Uterus (tissue), 4 donors: ENCODE measurements around the gene ABHD6. TPM values are rescaled to one million over a fixed set of nuclear protein-coding genes. Genes with fewer than 3 reads are reported as not detected.

ENCODE experiments used
- DNase-seq, 2 donors: peaks; one replicate each; pipeline ENCODE4 v3.0.0-alpha.2; 2019 to 2020
- H3K27ac ChIP-seq, 2 donors: fragments of 200-600 bp; sonication (generic); 1 replicate in 1 of 2; 2 replicates in 1 of 2; pipeline ENCODE4 v1.5.1; 2016 to 2018
- H3K27me3 ChIP-seq, 2 donors: fragments of 200-600 bp; sonication (generic); one replicate each; pipeline ENCODE4 v1.5.1; 2018 to 2019; ENCODE audit warnings: control low read depth in 1 of 2
- H3K36me3 ChIP-seq, 2 donors: fragments of 200-600 bp; sonication (generic); one replicate each; pipeline ENCODE4 v1.5.1; 2019; ENCODE audit warnings: control low read depth in 1 of 2
- H3K4me1 ChIP-seq, 2 donors: fragments of 200-600 bp; sonication (generic); one replicate each; pipeline ENCODE4 v1.5.1; 2018 to 2019; ENCODE audit warnings: control low read depth in 1 of 2
- H3K4me3 ChIP-seq, 2 donors: fragments of 200-600 bp; sonication (generic); 1 replicate in 1 of 2; 2 replicates in 1 of 2; pipeline ENCODE4 v1.5.1; 2018 to 2019; ENCODE audit warnings: mild to moderate bottlenecking in 1 of 2
- H3K9me3 ChIP-seq, 2 donors: fragments of 200-600 bp; sonication (generic); one replicate each; pipeline ENCODE4 v1.5.1; 2019; ENCODE audit warnings: control low read depth in 1 of 2
- CTCF ChIP-seq, 4 experiments: fragments of 200-600 bp in 2 of 4; fragments of 450-650 bp in 2 of 4; sonication (generic) in 2 of 4; IDR thresholded peaks; one replicate each; pipeline ENCODE4 v1.5.1; 2016 to 2019; ENCODE audit warnings: antibody characterized with exemption in 4 of 4, mild to moderate bottlenecking in 2 of 4, moderate library complexity in 1 of 4
- POLR2A ChIP-seq, 2 donors: fragments of 450-650 bp; IDR thresholded peaks; one replicate each; pipeline ENCODE4 v1.6.1; 2016; ENCODE audit warnings: antibody characterized with exemption in 2 of 2, mild to moderate bottlenecking in 1 of 2, moderate library complexity in 1 of 2
- intact Hi-C: fragments of 100-400 bp; cut with DNase I; formaldehyde crosslinking; loops from one replicate; pipeline ENCODE4 v1.15.1; 2023; ENCODE audit warnings: low total_unique reads
- total RNA-seq, 4 donors: library from RNA; depleted of rRNA in 3 of 4; stranded (reverse); fragments of >200 nt in 3 of 4; gene quantifications; one replicate each; pipeline versions ENCODE4 v1.1.0 to v1.2.4, GENCODE V29; 2014 to 2023
- donor health status: DM: yes; HTN: yes; CAD: no.

Gene ABHD6, protein sequence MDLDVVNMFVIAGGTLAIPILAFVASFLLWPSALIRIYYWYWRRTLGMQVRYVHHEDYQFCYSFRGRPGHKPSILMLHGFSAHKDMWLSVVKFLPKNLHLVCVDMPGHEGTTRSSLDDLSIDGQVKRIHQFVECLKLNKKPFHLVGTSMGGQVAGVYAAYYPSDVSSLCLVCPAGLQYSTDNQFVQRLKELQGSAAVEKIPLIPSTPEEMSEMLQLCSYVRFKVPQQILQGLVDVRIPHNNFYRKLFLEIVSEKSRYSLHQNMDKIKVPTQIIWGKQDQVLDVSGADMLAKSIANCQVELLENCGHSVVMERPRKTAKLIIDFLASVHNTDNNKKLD
- 10 to 100 TPM in 3 of 4 donors, 1 to 10 TPM in 1; 6.7 to 20.6 (median 15.8) TPM for total RNA-seq

GRCh38 chr3:58237238-58237940 is at the start of gene ABHD6:
ABHD6 (plus strand) TSS chr3:58237792; CDS start chr3:58256587, 18,795 bp downstream.
- H3K9me3 ChIP-seq, result no peaks in the 10 kb centered on the region
- no peaks in the 10 kb centered on the region for H3K27me3 ChIP-seq
- peak within 1 kb of the TSS; percentile 51 to 80 for H3K4me3 ChIP-seq
- peak; percentile 72 to 80 for DNase-seq
- intact Hi-C loops, result no loop called here
- H3K4me1 ChIP-seq, result peaks cover 0 to 4% of the 10 kb centered on the region in 2 donors
- TF ChIP-seq CTCF (IDR thresholded peaks at IDR 0.05) (peak; percentile 29 to 61 (median 44)), POLR2A (IDR thresholded peaks at IDR 0.05) (peak; percentile 11 to 34)
- H3K36me3 ChIP-seq, result no peaks in the 10 kb centered on the region
- H3K27ac ChIP-seq, result peak within 1 kb of the TSS; percentile 79 to 84

GRCh38 chr3:58188173-58188564 is 49.4 kb upstream of the ABHD6 start:
- Histone ChIP-seq H3K4me3 (no peak overlapping the region), H3K36me3 (no peaks in the 10 kb centered on the region), H3K4me1 (no peaks in the 10 kb centered on the region), H3K9me3 (no peaks in the 10 kb centered on the region), H3K27me3 (no peaks in the 10 kb centered on the region), H3K27ac (peak overlapping the region in 1 of 2 donors; percentile 47)
- TF ChIP-seq POLR2A (IDR thresholded peaks at IDR 0.05), result no peak
- no peak for TF ChIP-seq CTCF (IDR thresholded peaks at IDR 0.05)
- DNase-seq, result no peak
- intact Hi-C loops, result no loop called here

DNA sequence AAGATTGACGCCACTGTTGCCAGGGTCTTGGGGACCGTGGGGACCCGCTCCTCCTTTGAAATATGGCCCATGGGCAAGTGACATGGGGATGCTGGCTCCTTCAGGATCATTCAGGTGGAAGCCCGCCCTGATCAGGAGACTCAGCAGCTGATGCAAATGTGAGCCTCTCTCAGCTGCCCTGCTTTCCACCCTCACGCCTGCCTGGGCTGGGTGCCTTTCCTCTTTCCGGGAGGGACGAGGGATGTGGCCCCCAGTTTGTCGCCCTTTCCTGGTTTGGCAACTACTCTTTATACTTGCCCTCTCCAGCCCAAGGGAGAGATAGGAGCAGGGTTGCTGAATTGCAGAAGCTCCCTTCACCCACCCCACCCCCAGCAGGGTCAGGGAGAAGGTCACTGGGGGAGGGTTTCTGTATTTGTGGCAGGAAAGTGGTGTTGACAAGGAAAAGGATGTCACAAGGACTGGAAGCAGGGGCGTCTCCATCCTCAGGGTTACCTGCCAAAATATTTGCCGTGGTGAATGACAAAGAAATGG is 48.6 kb upstream of the ABHD6 start:
- no peaks in the 10 kb centered on the region for H3K9me3 ChIP-seq
- peak overlapping the region in 1 of 2 donors; percentile 49 for H3K27ac ChIP-seq
- H3K27me3 ChIP-seq, result no peaks in the 10 kb centered on the region
- peak in 1 of 2 donors; percentile 36 for DNase-seq
- intact Hi-C loops, result no loop called here
- no peaks in the 10 kb centered on the region for H3K4me1 ChIP-seq
- H3K36me3 ChIP-seq, result no peaks in the 10 kb centered on the region
- H3K4me3 ChIP-seq, result no peak overlapping the region
- TF ChIP-seq CTCF (IDR thresholded peaks at IDR 0.05), result no peak

- H3K27me3 ChIP-seq, result no peaks in the 10 kb centered on the region
- H3K9me3 ChIP-seq, result no peaks in the 10 kb centered on the region
- no peak for TF ChIP-seq CTCF (IDR thresholded peaks at IDR 0.05)
- no peak for TF ChIP-seq POLR2A (IDR thresholded peaks at IDR 0.05)
- H3K4me1 ChIP-seq, result no peaks in the 10 kb centered on the region
- H3K4me3 ChIP-seq, result no peak overlapping the region
- intact Hi-C loops, result no loop called here
- H3K36me3 ChIP-seq, result no peaks in the 10 kb centered on the region
- DNase-seq, result no peak
- H3K27ac ChIP-seq, result peak overlapping the region in 1 of 2 donors; percentile 49
These were observed 47.9 kb upstream of the ABHD6 start for GRCh38 chr3:58189691-58190090.

DNA sequence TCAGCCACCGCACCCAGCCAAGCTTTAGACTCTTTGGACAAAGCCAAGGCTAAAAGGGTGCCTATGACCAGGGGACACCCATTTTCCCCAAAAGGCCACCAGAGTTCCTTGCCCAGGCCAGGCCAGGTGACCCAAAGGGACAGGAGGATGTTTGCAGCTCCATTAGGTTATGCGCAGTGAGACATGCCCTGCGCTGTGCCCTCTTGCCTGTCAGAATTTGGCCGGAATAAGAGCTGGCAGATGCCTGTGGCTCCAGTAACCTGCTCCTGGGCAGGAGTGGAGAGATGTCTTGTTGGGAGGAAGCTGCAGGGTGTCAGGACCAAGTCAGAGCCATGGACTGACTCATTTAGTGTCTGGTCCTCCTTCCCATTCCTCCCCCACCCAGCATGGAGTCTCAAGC is 47.3 kb upstream of the ABHD6 start:
- Histone ChIP-seq H3K27me3 (no peaks in the 10 kb centered on the region), H3K27ac (peak overlapping the region in 1 of 2 donors; percentile 49)

More for the DNA sequence above, 47.3 kb upstream of the ABHD6 start:
- no peak for DNase-seq
- Histone ChIP-seq H3K4me3 (no peak overlapping the region), H3K4me1 (no peaks in the 10 kb centered on the region), H3K9me3 (no peaks in the 10 kb centered on the region), H3K36me3 (no peaks in the 10 kb centered on the region)
- intact Hi-C loops, result no loop called here
- no peak for TF ChIP-seq CTCF (IDR thresholded peaks at IDR 0.05)
- TF ChIP-seq POLR2A (IDR thresholded peaks at IDR 0.05), result no peak
